Colonic mucosa (tissue), 4 donors: ENCODE measurements around the gene SLC20A1. TPM values are rescaled to one million over a fixed set of nuclear protein-coding genes. Genes with fewer than 3 reads are reported as not detected.
"Not testable (repeated sequence)": the region's sequence is repeated elsewhere in the genome, so short reads cannot be mapped to it uniquely, and the experiment has no call there.

ENCODE experiments used
- DNase-seq: peaks from one replicate; pipeline ENCODE4 v3.0.0-alpha.2; 2020
- H3K27ac ChIP-seq: fragments of 200-600 bp; one replicate; pipeline ENCODE4 v1.8.0; 2021
- H3K27me3 ChIP-seq: fragments of 200-600 bp; one replicate; pipeline ENCODE4 v1.8.0; 2021
- H3K36me3 ChIP-seq: fragments of 200-600 bp; one replicate; pipeline ENCODE4 v1.8.0; 2021
- H3K4me1 ChIP-seq: fragments of 200-600 bp; one replicate; pipeline ENCODE4 v1.8.0; 2021; ENCODE audit warnings: mild to moderate bottlenecking
- H3K4me3 ChIP-seq: fragments of 200-600 bp; one replicate; pipeline ENCODE4 v1.8.0; 2021
- H3K9ac ChIP-seq, 2 donors: one replicate each; pipeline ENCODE4 v1.7.0; 2013; ENCODE audit warnings: control low read depth in 2 of 2, low read depth in 2 of 2, low read length in 2 of 2
- H3K9me3 ChIP-seq: fragments of 200-600 bp; one replicate; pipeline ENCODE4 v1.8.0; 2021
- intact Hi-C: fragments of 100-400 bp; cut with DNase I; formaldehyde crosslinking; loops from one replicate; pipeline ENCODE4 v1.14.1; 2022
- total RNA-seq, 2 donors: library from RNA; stranded (reverse); fragmentation: NEBNext Ultra II Directional in 1 of 2; extraction: Animal tissue kit (Norgen Biotek cat#: 25700) in 1 of 2; gene quantifications; one replicate each; pipeline ENCODE4 v1.2.1, GENCODE V29; 2021
- TF ChIP-seq, protein P1 (sequence below): fragments of 200-600 bp; IDR thresholded peaks from one replicate; pipeline ENCODE4 v1.8.0; 2022; ENCODE audit warnings: antibody characterized with exemption, mild to moderate bottlenecking
- donor health status: healthy.
- donor health status: DM: no; HTN: no; CAD: no.
- donor health status: DM: no; HTN: no; CAD: no.

SLC20A1 gene
- total RNA-seq, 2 donors from 2014 or later = 50.9 to 119 TPM

DNA sequence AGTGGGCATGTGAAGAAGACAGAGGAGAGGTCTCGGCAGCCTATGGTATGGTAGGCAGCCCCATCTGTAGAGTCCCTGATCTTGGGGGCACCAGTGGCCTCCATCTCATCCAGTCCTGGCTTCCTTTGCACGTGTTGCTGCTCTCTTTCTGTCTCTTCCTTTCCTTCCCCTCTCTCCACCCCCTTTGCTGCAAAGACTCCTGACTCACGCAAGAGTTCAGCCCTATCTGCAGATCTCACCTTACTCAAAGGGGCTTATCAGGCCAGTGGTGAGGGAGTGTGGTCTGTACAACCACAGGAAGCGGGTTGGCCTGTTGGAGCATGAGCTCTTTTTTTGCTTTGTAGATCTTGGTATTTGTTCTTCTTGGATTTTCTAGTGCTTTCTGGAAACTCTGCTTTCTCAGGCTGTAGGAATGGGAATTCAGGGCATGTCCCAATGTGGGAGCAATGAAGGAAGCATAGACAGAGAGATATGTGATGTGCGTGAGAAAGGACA lies 60.5 kb downstream of the SLC20A1 start:
- Histone ChIP-seq H3K9ac (no peak overlapping the region), H3K4me1 (no peaks in the 10 kb centered on the region), H3K4me3 (no peak overlapping the region), H3K27ac (no peak overlapping the region), H3K9me3 (no peaks in the 10 kb centered on the region), H3K27me3 (no peaks in the 10 kb centered on the region), H3K36me3 (no peaks in the 10 kb centered on the region)
- DNase-seq = no peak
- intact Hi-C loops = no loop called here
- TF ChIP-seq, protein P1, sequence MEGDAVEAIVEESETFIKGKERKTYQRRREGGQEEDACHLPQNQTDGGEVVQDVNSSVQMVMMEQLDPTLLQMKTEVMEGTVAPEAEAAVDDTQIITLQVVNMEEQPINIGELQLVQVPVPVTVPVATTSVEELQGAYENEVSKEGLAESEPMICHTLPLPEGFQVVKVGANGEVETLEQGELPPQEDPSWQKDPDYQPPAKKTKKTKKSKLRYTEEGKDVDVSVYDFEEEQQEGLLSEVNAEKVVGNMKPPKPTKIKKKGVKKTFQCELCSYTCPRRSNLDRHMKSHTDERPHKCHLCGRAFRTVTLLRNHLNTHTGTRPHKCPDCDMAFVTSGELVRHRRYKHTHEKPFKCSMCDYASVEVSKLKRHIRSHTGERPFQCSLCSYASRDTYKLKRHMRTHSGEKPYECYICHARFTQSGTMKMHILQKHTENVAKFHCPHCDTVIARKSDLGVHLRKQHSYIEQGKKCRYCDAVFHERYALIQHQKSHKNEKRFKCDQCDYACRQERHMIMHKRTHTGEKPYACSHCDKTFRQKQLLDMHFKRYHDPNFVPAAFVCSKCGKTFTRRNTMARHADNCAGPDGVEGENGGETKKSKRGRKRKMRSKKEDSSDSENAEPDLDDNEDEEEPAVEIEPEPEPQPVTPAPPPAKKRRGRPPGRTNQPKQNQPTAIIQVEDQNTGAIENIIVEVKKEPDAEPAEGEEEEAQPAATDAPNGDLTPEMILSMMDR = no peak

GRCh38 chr2:112706947-112707346 lies 61.2 kb downstream of the SLC20A1 start:
- H3K9me3 ChIP-seq, H3K27ac ChIP-seq, H3K27me3 ChIP-seq, intact Hi-C loops, H3K9ac ChIP-seq, DNase-seq, H3K4me3 ChIP-seq, H3K36me3 ChIP-seq, H3K4me1 ChIP-seq: not testable (repeated sequence)

DNA sequence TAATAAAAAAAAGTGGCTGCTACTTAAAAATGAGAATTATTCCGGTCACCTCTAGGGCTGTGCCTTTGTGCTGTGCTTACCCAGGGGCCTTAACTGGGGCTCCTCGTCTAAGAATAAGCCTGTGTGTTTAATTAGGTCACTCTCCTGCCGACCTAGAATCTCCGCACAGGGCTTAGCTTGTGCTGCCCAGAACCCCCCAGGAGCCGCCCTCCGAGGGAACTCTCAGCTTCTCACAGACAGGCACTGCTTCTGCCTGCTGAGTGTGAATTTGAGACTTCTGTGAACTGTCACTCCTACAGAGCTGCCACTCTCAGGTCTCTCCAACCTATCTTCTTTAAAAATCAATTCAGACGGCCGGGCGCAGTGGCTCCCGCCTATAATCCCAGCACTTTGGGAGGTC lies 63.2 kb downstream of the SLC20A1 start:
- H3K9me3 ChIP-seq = no peaks in the 10 kb centered on the region
- H3K9ac ChIP-seq = no peak overlapping the region
- no peaks in the 10 kb centered on the region for H3K36me3 ChIP-seq
- intact Hi-C loops = no loop called here
- TF ChIP-seq, protein P1 = no peak
- H3K4me3 ChIP-seq = no peak overlapping the region
- H3K4me1 ChIP-seq = no peaks in the 10 kb centered on the region
- DNase-seq = no peak
- no peak overlapping the region for H3K27ac ChIP-seq
- H3K27me3 ChIP-seq = no peaks in the 10 kb centered on the region

DNA sequence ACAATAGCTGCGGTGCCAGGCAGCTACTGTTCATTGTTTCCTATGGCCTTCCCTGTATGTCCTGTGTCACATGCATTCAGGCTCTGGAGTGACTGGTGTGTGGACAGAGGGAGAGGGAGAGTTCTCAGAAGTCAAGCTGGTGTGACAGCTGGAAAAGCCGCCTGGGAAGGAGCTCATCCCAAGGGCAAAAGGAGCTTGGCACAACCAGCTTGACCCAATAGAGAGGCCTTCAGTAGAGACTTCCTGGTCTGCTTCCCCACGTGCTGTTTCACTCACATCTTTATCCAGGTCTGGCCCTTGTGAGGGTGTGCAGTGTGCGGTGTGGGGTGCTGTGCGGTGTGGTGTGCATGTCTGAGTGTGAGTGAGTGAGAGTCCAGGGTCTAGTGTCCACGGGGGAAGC lies 64.0 kb downstream of the SLC20A1 start:
- Histone ChIP-seq H3K27ac (no peak overlapping the region), H3K9me3 (no peaks in the 10 kb centered on the region), H3K27me3 (no peaks in the 10 kb centered on the region), H3K9ac (no peak overlapping the region), H3K4me3 (no peak overlapping the region), H3K4me1 (no peaks in the 10 kb centered on the region), H3K36me3 (no peaks in the 10 kb centered on the region)
- DNase-seq = no peak
- intact Hi-C loops = no loop called here
- TF ChIP-seq, protein P1 = no peak

- Histone ChIP-seq H3K36me3 (no peaks in the 10 kb centered on the region), H3K27ac (no peak overlapping the region), H3K27me3 (no peaks in the 10 kb centered on the region), H3K4me3 (no peak overlapping the region), H3K4me1 (no peaks in the 10 kb centered on the region), H3K9ac (no peak overlapping the region), H3K9me3 (no peaks in the 10 kb centered on the region)
- DNase-seq = no peak
- TF ChIP-seq, protein P1 = no peak
- intact Hi-C loops = no loop called here
These were observed 65.4 kb downstream of the SLC20A1 start for GRCh38 chr2:112710956-112711750.

DNA sequence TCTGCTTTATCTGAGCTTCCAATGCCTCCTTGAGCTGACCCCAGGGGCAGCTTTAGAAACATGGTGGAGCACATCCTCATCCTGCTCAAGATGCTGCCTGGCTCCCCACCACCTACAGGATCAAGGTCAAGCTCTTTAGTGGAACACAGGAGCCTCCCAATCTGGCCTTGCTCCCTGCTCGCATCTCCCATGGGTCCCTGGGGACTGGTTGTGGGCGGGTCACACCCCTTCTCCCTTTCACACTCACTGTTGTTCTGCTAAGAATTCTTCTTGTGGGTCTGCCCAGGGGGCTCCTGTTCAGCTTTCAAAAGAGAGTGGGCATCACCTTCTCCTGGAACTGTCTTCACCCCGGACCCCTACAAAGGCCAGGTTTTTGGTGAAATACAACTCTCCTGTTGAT lies 66.7 kb downstream of the SLC20A1 start:
- DNase-seq = no peak
- Histone ChIP-seq H3K4me1 (no peaks in the 10 kb centered on the region), H3K27ac (no peak overlapping the region), H3K4me3 (no peak overlapping the region), H3K9me3 (no peaks in the 10 kb centered on the region), H3K27me3 (no peaks in the 10 kb centered on the region), H3K36me3 (no peaks in the 10 kb centered on the region), H3K9ac (no peak overlapping the region)
- intact Hi-C loops = no loop called here
- TF ChIP-seq, protein P1 = no peak
